OCI-LY7 (cell line): ENCODE results near the gene CNTRL. TPM values are rescaled to one million over a fixed set of nuclear protein-coding genes. Genes with fewer than 3 reads are reported as not detected.

Source experiments
- BruUV-seq: library from RNA; stranded (reverse); fragments of 400-500 nt; replicated peaks from 2 replicates; lab custom pipeline; 2021; lab: Mats Ljungman, UMichigan
- CTCF ChIA-PET: fragments of 300-600 bp; sonication (Branson Sonifier 250); formaldehyde crosslinking; loops from one replicate; lab custom pipeline; 2022; ENCODE audit warnings: antibody characterized with exemption; ENCODE audit not compliant: unreplicated experiment; lab: Charles Lee
- POLR2A ChIA-PET: fragments of 300-600 bp; sonication (Branson Sonifier 250); formaldehyde crosslinking; loops from one replicate; lab custom pipeline; 2022; ENCODE audit warnings: antibody characterized with exemption; lab: Charles Lee
- DNase-seq: peaks from one replicate; pipeline ENCODE4 v3.0.0-alpha.2; 2015; ENCODE audit warnings: low spot score
- H2AFZ ChIP-seq: fragments of 200-600 bp; sonication (generic), shearing (Covaris generic); 2 replicates; pipeline ENCODE4 v1.6.1; 2014; ENCODE audit warnings: mild to moderate bottlenecking, antibody characterized with exemption, low read length, moderate library complexity
- H3K27ac ChIP-seq: fragments of 200-600 bp; sonication (generic); 2 replicates; pipeline ENCODE4 v1.5.1; 2014; ENCODE audit warnings: mixed run types, low read depth, mild to moderate bottlenecking, moderate library complexity, low read length, inconsistent platforms; ENCODE audit not compliant: poor library complexity, severe bottlenecking
- H3K36me3 ChIP-seq: fragments of 200-600 bp; sonication (generic); 2 replicates; pipeline ENCODE4 v1.6.1; 2014; ENCODE audit warnings: mild to moderate bottlenecking, antibody characterized with exemption, low read length, moderate library complexity, mixed read lengths; ENCODE audit not compliant: insufficient read depth
- H3K4me1 ChIP-seq: fragments of 200-600 bp; sonication (generic); 2 replicates; pipeline ENCODE4 v1.5.1; 2014; ENCODE audit warnings: mild to moderate bottlenecking, low read length; ENCODE audit not compliant: insufficient read depth, poor library complexity, severe bottlenecking
- H3K4me2 ChIP-seq: fragments of 200-600 bp; sonication (generic); 2 replicates; pipeline ENCODE4 v1.6.1; 2014; ENCODE audit warnings: mild to moderate bottlenecking, low read length
- H3K4me3 ChIP-seq: fragments of 200-600 bp; sonication (generic); 2 replicates; pipeline ENCODE4 v1.5.1; 2014; ENCODE audit warnings: mild to moderate bottlenecking, low read depth, low read length; ENCODE audit not compliant: poor library complexity, severe bottlenecking
- H3K79me2 ChIP-seq: fragments of 200-600 bp; sonication (generic); 2 replicates; pipeline ENCODE4 v1.6.1; 2016; ENCODE audit warnings: low read depth, mild to moderate bottlenecking, low read length, moderate library complexity, mixed read lengths; ENCODE audit not compliant: insufficient read depth
- H3K9me2 ChIP-seq: fragments of 200-600 bp; sonication (generic); 2 replicates; pipeline ENCODE4 v1.6.1; 2016; ENCODE audit warnings: mild to moderate bottlenecking, low read length, mixed read lengths; ENCODE audit not compliant: insufficient read depth
- H3K9me3 ChIP-seq: fragments of 200-600 bp; sonication (generic); 2 replicates; pipeline ENCODE4 v1.6.1; 2014; ENCODE audit warnings: mild to moderate bottlenecking, mixed run types, low read length, mixed read lengths
- H4K20me1 ChIP-seq: fragments of 200-600 bp; sonication (generic); 2 replicates; pipeline ENCODE4 v1.6.1; 2014; ENCODE audit warnings: mild to moderate bottlenecking, antibody characterized with exemption, low read length, moderate library complexity, mixed read lengths; ENCODE audit not compliant: insufficient read depth
- CTCF ChIP-seq: fragments of 200-600 bp; sonication (generic); conservative IDR thresholded peaks from 2 replicates; pipeline ENCODE4 v1.5.1; 2014; ENCODE audit warnings: mild to moderate bottlenecking, antibody characterized with exemption, low read length, moderate library complexity, mixed read lengths
- EZH2phosphoT487 ChIP-seq: fragments of 200-600 bp; sonication (generic); IDR thresholded peaks from 2 replicates; pipeline ENCODE4 v1.6.1; 2018; ENCODE audit warnings: low read depth, borderline replicate concordance, mild to moderate bottlenecking, mixed run types, antibody characterized with exemption, low read length, moderate library complexity, mixed read lengths
- intact Hi-C: fragments of 100-400 bp; cut with micrococcal nuclease; formaldehyde crosslinking; loops from one replicate; pipeline ENCODE4 v1.10.0; 2022; ENCODE audit not compliant: unreplicated experiment
- total RNA-seq, 2 experiments: library from RNA; depleted of rRNA in 1 of 2; stranded (reverse); fragments of >200 nt in 1 of 2; shearing (Covaris generic) in 1 of 2; gene quantifications; 2 replicates each; pipeline ENCODE4 v1.2.3, GENCODE V29; 2014 to 2022

CNTRL gene
- total RNA-seq, 2 experiments from 2014 or later = 81.4 to 113 TPM

- intact Hi-C loops = no loop called here
- ChIA-PET CTCF (no interaction called here), POLR2A (interaction anchor here (0.7 to 1.1 kb wide), 4 partner anchors 18 to 362 kb away, joined by 3 to 4 read pairs (median 3); no protein-coding TSS in a partner anchor)
- no peak for TF ChIP-seq CTCF
- TF ChIP-seq EZH2phosphoT487 = no peak
- Histone ChIP-seq H3K36me3 (peaks cover 89% of the 10 kb centered on the region), H4K20me1 (no peaks in the 10 kb centered on the region; the same call in 1 of the 2 replicates), H3K9me2 (no peaks in the 10 kb centered on the region), H2AFZ (no peak overlapping the region), H3K27ac (no peak overlapping the region), H3K4me1 (peaks cover 4% of the 10 kb centered on the region), H3K79me2 (peaks cover 19% of the 10 kb centered on the region; the same call in 1 of the 2 replicates), H3K4me2 (no peak overlapping the region), H3K4me3 (no peak overlapping the region), H3K9me3 (no peaks in the 10 kb centered on the region)
- DNase-seq = no peak
- BruUV-seq = TSS peak; percentile 2
Measured at GRCh38 chr9:121115466-121115865, 40.7 kb downstream of the CNTRL start.

DNA sequence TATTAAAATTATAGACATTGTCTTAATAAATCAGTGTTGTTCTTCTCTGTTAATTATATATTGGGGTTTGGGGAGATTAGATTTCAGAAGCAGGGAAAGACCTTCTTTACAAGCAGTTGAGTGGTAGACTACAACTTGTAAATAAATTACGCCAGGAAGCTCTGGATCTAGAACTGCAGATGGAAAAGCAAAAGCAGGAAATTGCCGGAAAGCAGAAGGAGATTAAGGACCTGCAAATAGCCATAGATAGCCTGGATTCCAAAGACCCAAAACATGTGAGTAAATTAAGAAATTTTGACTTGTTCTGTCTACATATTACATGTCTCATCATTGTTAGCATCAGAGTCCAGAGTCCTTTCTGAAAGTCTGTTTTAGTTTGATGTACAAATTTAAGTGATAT lies 43.5 kb downstream of the CNTRL start:
- H4K20me1 ChIP-seq = no peaks in the 10 kb centered on the region; the same call in 1 of the 2 replicates
- TF ChIP-seq EZH2phosphoT487 (no peak), CTCF (no peak)
- no peak for DNase-seq
- no peaks in the 10 kb centered on the region for H3K9me3 ChIP-seq
- no peak overlapping the region for H3K4me2 ChIP-seq
- H3K36me3 ChIP-seq = peaks cover 92% of the 10 kb centered on the region
- intact Hi-C loops = no loop called here
- no TSS peak for BruUV-seq
- H3K9me2 ChIP-seq = no peaks in the 10 kb centered on the region
- no peak overlapping the region for H3K4me3 ChIP-seq
- no peak overlapping the region for H3K27ac ChIP-seq
- peaks cover 22% of the 10 kb centered on the region for H3K4me1 ChIP-seq
- ChIA-PET POLR2A (interaction anchor here (0.7 kb wide), 1 partner anchor 319 kb away, joined by 4 read pairs; no protein-coding TSS in a partner anchor), CTCF (interaction anchor here (0.6 kb wide), 1 partner anchor 89 kb away, joined by 4 read pairs; no protein-coding TSS in a partner anchor)
- no peak overlapping the region for H2AFZ ChIP-seq
- peaks cover 19% of the 10 kb centered on the region; the same call in 1 of the 2 replicates for H3K79me2 ChIP-seq

DNA sequence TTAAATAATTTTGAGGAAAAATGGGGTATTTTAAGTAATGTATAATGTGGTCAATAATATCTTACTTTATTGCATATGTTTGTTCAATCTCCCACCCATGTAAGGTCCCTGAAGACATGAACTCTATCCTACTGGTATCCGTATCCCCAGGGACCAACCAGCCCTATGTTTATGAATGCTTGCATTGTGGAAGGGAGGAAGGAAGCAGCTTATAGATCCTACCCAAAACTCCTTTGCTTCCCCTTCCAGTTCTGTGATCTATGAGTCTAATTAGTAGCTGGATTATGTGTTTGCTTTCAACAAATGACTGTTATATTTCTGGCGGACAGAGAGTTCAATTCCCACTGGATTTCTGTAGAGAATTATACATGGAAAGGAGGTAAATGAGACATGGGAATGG lies 45.6 kb downstream of the CNTRL start:
- POLR2A ChIA-PET = interaction anchor here (0.7 to 3.0 kb wide), 6 partner anchors 9 to 228 kb away, joined by 3 to 12 read pairs (median 6); no protein-coding TSS in a partner anchor
- no peak overlapping the region for H2AFZ ChIP-seq

More for the DNA sequence above, 45.6 kb downstream of the CNTRL start:
- no peak for TF ChIP-seq CTCF
- TF ChIP-seq EZH2phosphoT487 = no peak
- Histone ChIP-seq H3K36me3 (peaks cover 90% of the 10 kb centered on the region), H3K79me2 (peaks cover 20% of the 10 kb centered on the region; the same call in 1 of the 2 replicates), H3K4me1 (peaks cover 22% of the 10 kb centered on the region), H3K9me3 (no peaks in the 10 kb centered on the region), H3K9me2 (no peaks in the 10 kb centered on the region), H4K20me1 (no peaks in the 10 kb centered on the region; the same call in 1 of the 2 replicates), H3K4me2 (no peak overlapping the region), H3K27ac (peak overlapping the region; percentile 66), H3K4me3 (no peak overlapping the region)
- CTCF ChIA-PET = no interaction called here
- DNase-seq = no peak
- intact Hi-C loops = no loop called here
- no TSS peak for BruUV-seq
